ENCODE data around the gene FAR2. TPM values are rescaled to one million over a fixed set of nuclear protein-coding genes. Genes with fewer than 3 reads are reported as not detected.

FAR2 gene
- total RNA-seq, 4 donors from 2014 or later, result 7.4 to 45.4 (median 17.9) TPM

- intact Hi-C loops (cut with DNase I; ENCODE audit: low total_unique reads), result no loop called here
- WGBS, 2 donors, result 91 to 95% methylated on average over 2 of the region's 2 CpGs
- TF ChIP-seq POLR2A (IDR thresholded peaks at IDR 0.05) (no peak), CTCF (IDR thresholded peaks at IDR 0.05) (no peak)
- DNase-seq (ENCODE audit: low spot score in 2 of 2), result no peak
- H3K4me3 ChIP-seq (ENCODE audit: low read depth, poor library complexity, severe bottlenecking), result no peak overlapping the region
Measured at GRCh38 chr12:29320295-29321085, 171.4 kb downstream of the FAR2 start.

- intact Hi-C loops (cut with DNase I; ENCODE audit: low total_unique reads), result no loop called here
- no peak for TF ChIP-seq POLR2A (IDR thresholded peaks at IDR 0.05)
- no peak for TF ChIP-seq CTCF (IDR thresholded peaks at IDR 0.05)
- H3K4me3 ChIP-seq (ENCODE audit: low read depth, poor library complexity, severe bottlenecking), result no peak overlapping the region
- no peak for DNase-seq (ENCODE audit: low spot score in 2 of 2)
- WGBS, 2 donors, result 91 to 92% methylated on average over 3 of the region's 3 CpGs
Measured at GRCh38 chr12:29322157-29322556, 173.1 kb downstream of the FAR2 start.

GRCh38 chr12:29329411-29329810 lies 180.3 kb downstream of the FAR2 start:
- intact Hi-C loops (cut with DNase I; ENCODE audit: low total_unique reads), result no loop called here
- 86 to 88% methylated on average over 1 of the region's 1 CpG for WGBS, 2 donors
- no peak overlapping the region for H3K4me3 ChIP-seq (ENCODE audit: low read depth, poor library complexity, severe bottlenecking)
- no peak for DNase-seq (ENCODE audit: low spot score in 2 of 2)
- no peak for TF ChIP-seq CTCF (IDR thresholded peaks at IDR 0.05)
- TF ChIP-seq POLR2A (IDR thresholded peaks at IDR 0.05), result no peak

- H3K4me3 ChIP-seq (ENCODE audit: low read depth, poor library complexity, severe bottlenecking), result no peak overlapping the region
- WGBS, 2 donors, result 0% methylated on average over 1 of the region's 1 CpG
- no peak for DNase-seq (ENCODE audit: low spot score in 2 of 2)
- no peak for TF ChIP-seq CTCF (IDR thresholded peaks at IDR 0.05)
- no peak for TF ChIP-seq POLR2A (IDR thresholded peaks at IDR 0.05)
- intact Hi-C loops (cut with DNase I; ENCODE audit: low total_unique reads), result no loop called here
Measured at GRCh38 chr12:29333178-29333577, 184.1 kb downstream of the FAR2 start.

GRCh38 chr12:29334937-29335336 lies 185.9 kb downstream of the FAR2 start:
- intact Hi-C loops (cut with DNase I; ENCODE audit: low total_unique reads), result no loop called here
- H3K4me3 ChIP-seq (ENCODE audit: low read depth, poor library complexity, severe bottlenecking), result no peak overlapping the region
- TF ChIP-seq CTCF (IDR thresholded peaks at IDR 0.05) (no peak), POLR2A (IDR thresholded peaks at IDR 0.05) (no peak)
- 73 to 79% methylated on average over 2 of the region's 2 CpGs for WGBS, 2 donors
- no peak for DNase-seq (ENCODE audit: low spot score in 2 of 2)

GRCh38 chr12:29337325-29337724 lies 188.2 kb downstream of the FAR2 start:
- DNase-seq (ENCODE audit: low spot score in 2 of 2), result no peak
- intact Hi-C loops (cut with DNase I; ENCODE audit: low total_unique reads), result no loop called here
- 91 to 100% methylated on average over 1 of the region's 1 CpG for WGBS, 2 donors
- no peak overlapping the region for H3K4me3 ChIP-seq (ENCODE audit: low read depth, poor library complexity, severe bottlenecking)
- TF ChIP-seq CTCF (IDR thresholded peaks at IDR 0.05) (no peak), POLR2A (IDR thresholded peaks at IDR 0.05) (no peak)
